ENCODE results near the gene CARD11. TPM values are rescaled to one million over a fixed set of nuclear protein-coding genes. Genes with fewer than 3 reads are reported as not detected.

Gene CARD11
- total and polyA plus RNA-seq, 12 donors: 0.61 to 19.3 (median 2.7) TPM

GRCh38 chr7:2955269-2955668, 88.4 kb downstream of the CARD11 start:
- 71 to 79% (median 76%) methylated on average over 3 to 4 of the region's 4 CpGs for WGBS, 4 donors
- Histone ChIP-seq H3K27me3 (no peaks in the 10 kb centered on the region), H3K4me3 (no peak overlapping the region), H3K27ac (no peak overlapping the region), H3K9me3 (replicated peaks in 1 of 3) (no peaks in the 10 kb centered on the region), H3K4me1 (replicated peaks in 1 of 2) (peaks cover 4 to 6% of the 10 kb centered on the region in 2 donors), H3K36me3 (replicated peaks in 1 of 2) (no peaks in the 10 kb centered on the region)
- DNase-seq: no peak
- intact Hi-C loops (cut with DNase I): no loop called here
- no peak for TF ChIP-seq POLR2A (IDR thresholded peaks at IDR 0.05)
- TF ChIP-seq, protein P1, sequence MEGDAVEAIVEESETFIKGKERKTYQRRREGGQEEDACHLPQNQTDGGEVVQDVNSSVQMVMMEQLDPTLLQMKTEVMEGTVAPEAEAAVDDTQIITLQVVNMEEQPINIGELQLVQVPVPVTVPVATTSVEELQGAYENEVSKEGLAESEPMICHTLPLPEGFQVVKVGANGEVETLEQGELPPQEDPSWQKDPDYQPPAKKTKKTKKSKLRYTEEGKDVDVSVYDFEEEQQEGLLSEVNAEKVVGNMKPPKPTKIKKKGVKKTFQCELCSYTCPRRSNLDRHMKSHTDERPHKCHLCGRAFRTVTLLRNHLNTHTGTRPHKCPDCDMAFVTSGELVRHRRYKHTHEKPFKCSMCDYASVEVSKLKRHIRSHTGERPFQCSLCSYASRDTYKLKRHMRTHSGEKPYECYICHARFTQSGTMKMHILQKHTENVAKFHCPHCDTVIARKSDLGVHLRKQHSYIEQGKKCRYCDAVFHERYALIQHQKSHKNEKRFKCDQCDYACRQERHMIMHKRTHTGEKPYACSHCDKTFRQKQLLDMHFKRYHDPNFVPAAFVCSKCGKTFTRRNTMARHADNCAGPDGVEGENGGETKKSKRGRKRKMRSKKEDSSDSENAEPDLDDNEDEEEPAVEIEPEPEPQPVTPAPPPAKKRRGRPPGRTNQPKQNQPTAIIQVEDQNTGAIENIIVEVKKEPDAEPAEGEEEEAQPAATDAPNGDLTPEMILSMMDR (IDR thresholded peaks at IDR 0.05): no peak

DNA sequence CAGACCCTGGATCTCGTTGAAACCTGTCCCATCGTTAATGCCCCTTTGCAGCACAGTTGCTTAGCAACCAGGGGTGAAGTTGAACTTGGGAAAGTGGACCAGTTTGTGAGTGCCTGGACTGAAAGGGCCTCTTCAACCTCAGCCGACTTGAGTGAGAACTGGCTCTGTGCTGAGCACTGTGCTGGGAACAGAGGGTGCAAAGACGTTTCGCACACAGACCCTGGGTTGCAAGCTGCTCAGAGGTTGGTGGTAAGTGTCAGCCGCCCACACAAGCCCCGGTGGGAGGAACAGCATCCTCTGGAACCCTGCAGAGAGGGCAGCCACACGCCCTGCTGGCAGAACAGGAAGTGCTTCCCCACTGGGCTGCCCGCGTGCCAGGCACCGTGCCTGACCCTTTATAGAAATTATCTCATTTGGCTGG, 89.2 kb downstream of the CARD11 start:
- H3K27ac ChIP-seq: no peak overlapping the region
- no peaks in the 10 kb centered on the region for H3K36me3 ChIP-seq (replicated peaks in 1 of 2)
- no peak for TF ChIP-seq POLR2A (IDR thresholded peaks at IDR 0.05)
- no peaks in the 10 kb centered on the region for H3K27me3 ChIP-seq
- intact Hi-C loops (cut with DNase I): no loop called here
- H3K4me1 ChIP-seq (replicated peaks in 1 of 2): peaks cover 4 to 6% of the 10 kb centered on the region in 2 donors
- no peak overlapping the region for H3K4me3 ChIP-seq
- 69 to 75% (median 70%) methylated on average over 6 to 11 of the region's 11 CpGs for WGBS, 4 donors
- H3K9me3 ChIP-seq (replicated peaks in 1 of 3): no peaks in the 10 kb centered on the region
- peak in 1 of 7 donors; percentile 13 for DNase-seq

GRCh38 chr7:2953588-2954407, 89.9 kb downstream of the CARD11 start:
- H3K9me3 ChIP-seq (replicated peaks in 1 of 3): no peaks in the 10 kb centered on the region
- WGBS, 4 donors: 74 to 85% (median 81%) methylated on average over 4 to 11 of the region's 11 CpGs
- H3K27me3 ChIP-seq: no peaks in the 10 kb centered on the region
- DNase-seq: no peak
- peaks cover 4 to 6% of the 10 kb centered on the region in 2 donors for H3K4me1 ChIP-seq (replicated peaks in 1 of 2)
- no peak overlapping the region for H3K4me3 ChIP-seq
- intact Hi-C loops (cut with DNase I): no loop called here
- TF ChIP-seq, protein P1 (IDR thresholded peaks at IDR 0.05): no peak
- TF ChIP-seq POLR2A (IDR thresholded peaks at IDR 0.05): no peak
- no peak overlapping the region for H3K27ac ChIP-seq
- H3K36me3 ChIP-seq (replicated peaks in 1 of 2): no peaks in the 10 kb centered on the region

DNA sequence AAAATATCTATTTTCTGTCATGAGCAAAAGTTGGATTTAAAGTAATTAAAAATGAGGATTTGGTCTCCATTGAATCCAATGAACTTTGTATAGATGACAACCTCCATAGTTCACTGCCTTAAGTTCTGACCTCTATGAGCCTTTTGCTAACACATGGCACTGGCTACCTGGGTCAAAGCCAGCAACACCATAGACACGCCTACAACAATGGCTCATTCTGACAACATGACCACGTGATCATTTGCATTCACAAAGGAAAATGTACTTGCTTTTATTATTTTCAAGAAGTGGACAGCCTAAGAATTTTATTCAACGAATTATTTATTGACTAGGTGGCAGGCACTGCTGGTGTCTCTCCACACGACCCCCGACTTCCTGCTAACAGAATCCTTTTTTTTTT, 90.6 kb downstream of the CARD11 start:
- no peak overlapping the region for H3K27ac ChIP-seq
- no peaks in the 10 kb centered on the region for H3K36me3 ChIP-seq (replicated peaks in 1 of 2)
- H3K9me3 ChIP-seq (replicated peaks in 1 of 3): no peaks in the 10 kb centered on the region
- intact Hi-C loops (cut with DNase I): no loop called here
- TF ChIP-seq, protein P1 (IDR thresholded peaks at IDR 0.05): no peak
- no peak for TF ChIP-seq POLR2A (IDR thresholded peaks at IDR 0.05)
- peaks cover 4 to 6% of the 10 kb centered on the region in 2 donors for H3K4me1 ChIP-seq (replicated peaks in 1 of 2)
- 49 to 71% (median 64%) methylated on average over 5 of the region's 5 CpGs for WGBS, 4 donors
- H3K27me3 ChIP-seq: no peaks in the 10 kb centered on the region
- no peak overlapping the region for H3K4me3 ChIP-seq
- DNase-seq: peak in 1 of 7 donors; percentile 51
